Fibroblast of villous mesenchyme (primary cell): ENCODE data around the gene ADTRP. TPM values are rescaled to one million over a fixed set of nuclear protein-coding genes. Genes with fewer than 3 reads are reported as not detected.

Source experiments
- DNase-seq: peaks from one replicate; pipeline ENCODE4 v3.0.0-alpha.2; 2010; ENCODE audit warnings: low read depth
- H3K4me3 ChIP-seq: 2 replicates; pipeline ENCODE4 v1.5.1; 2011; ENCODE audit warnings: low read depth, mild to moderate bottlenecking, low read length
- CTCF ChIP-seq: IDR thresholded peaks from 2 replicates; pipeline ENCODE4 v1.5.1; 2012; ENCODE audit warnings: low read depth, mild to moderate bottlenecking, low read length; ENCODE audit not compliant: insufficient read depth
- total RNA-seq: library from RNA; depleted of rRNA; stranded (reverse); fragments of >200 nt; gene quantifications from 2 replicates; pipeline ENCODE4 v1.2.3, GENCODE V29; 2012

ADTRP gene
- total RNA-seq, 1 donor: 1.3 TPM

GRCh38 chr6:11702500-11703130, 76.0 kb downstream of the ADTRP start:
- no peak for TF ChIP-seq CTCF
- DNase-seq: peak; percentile 45
- H3K4me3 ChIP-seq: no peak overlapping the region

- H3K4me3 ChIP-seq: no peak overlapping the region
- DNase-seq: no peak
- TF ChIP-seq CTCF: no peak
Observed at GRCh38 chr6:11702089-11702488, 76.5 kb downstream of the ADTRP start.

GRCh38 chr6:11701573-11701972, 77.0 kb downstream of the ADTRP start:
- no peak overlapping the region for H3K4me3 ChIP-seq
- DNase-seq: no peak
- no peak for TF ChIP-seq CTCF

GRCh38 chr6:11700118-11700718, 78.4 kb downstream of the ADTRP start:
- DNase-seq: peak; percentile 81
- no peak overlapping the region for H3K4me3 ChIP-seq
- peak; percentile 45 for TF ChIP-seq CTCF

GRCh38 chr6:11699576-11699975, 79.0 kb downstream of the ADTRP start:
- DNase-seq: no peak
- no peak overlapping the region for H3K4me3 ChIP-seq
- TF ChIP-seq CTCF: no peak

- H3K4me3 ChIP-seq: no peak overlapping the region
- no peak for DNase-seq
- no peak for TF ChIP-seq CTCF
Observed at GRCh38 chr6:11692451-11693376, 85.9 kb downstream of the ADTRP start.
